PFSK-1 (cell line): ENCODE data around the gene MN1.

Experiments used
- FOXP2 ChIP-seq: optimal IDR thresholded peaks from 2 replicates; pipeline ENCODE3; 2011; ENCODE audit warnings: borderline replicate concordance, control low read depth, inconsistent platforms; ENCODE audit not compliant: insufficient read depth; ENCODE audit errors: extremely low read length, extremely low read depth
- POLR2AphosphoS5 ChIP-seq: IDR thresholded peaks from 2 replicates; pipeline ENCODE4 v1.6.1; 2012; ENCODE audit warnings: low read depth, mild to moderate bottlenecking, control low read depth, low read length, moderate library complexity
- REST ChIP-seq, 2 experiments: IDR thresholded peaks; 2 replicates each; pipeline versions ENCODE4 v1.6.1 to v1.8.0; 2011 to 2012; ENCODE audit warnings: low read depth in 2 of 2, low read length in 2 of 2, control low read depth in 1 of 2, inconsistent platforms in 1 of 2, mild to moderate bottlenecking in 1 of 2, moderate library complexity in 1 of 2; ENCODE audit not compliant: insufficient read depth in 1 of 2
- SIN3A ChIP-seq: IDR thresholded peaks from 2 replicates; pipeline ENCODE4 v1.6.1; 2012; ENCODE audit warnings: mild to moderate bottlenecking, low read length, moderate library complexity, borderline replicate concordance; ENCODE audit not compliant: insufficient read depth
- TAF1 ChIP-seq: IDR thresholded peaks from 2 replicates; pipeline ENCODE4 v1.6.1; 2012; ENCODE audit warnings: low read length, control low read depth, borderline replicate concordance; ENCODE audit not compliant: insufficient read depth

MN1 gene

GRCh38 chr22:27714068-27714467 is 87.5 kb downstream of the MN1 start:
- TF ChIP-seq REST (IDR thresholded peaks at IDR 0.05; ENCODE audit: insufficient read depth in 1 of 2, low read depth in 2 of 2, low read length in 2 of 2): no peak
- TF ChIP-seq TAF1: no peak
- TF ChIP-seq POLR2AphosphoS5: no peak
- no peak for TF ChIP-seq SIN3A
- no peak for TF ChIP-seq FOXP2

GRCh38 chr22:27713461-27713860 is 88.1 kb downstream of the MN1 start:
- no peak for TF ChIP-seq SIN3A
- TF ChIP-seq POLR2AphosphoS5: no peak
- no peak for TF ChIP-seq REST (IDR thresholded peaks at IDR 0.05; ENCODE audit: insufficient read depth in 1 of 2, low read depth in 2 of 2, low read length in 2 of 2)
- TF ChIP-seq FOXP2: no peak
- TF ChIP-seq TAF1: no peak

GRCh38 chr22:27711756-27712155 is 89.8 kb downstream of the MN1 start:
- no peak for TF ChIP-seq REST (IDR thresholded peaks at IDR 0.05; ENCODE audit: insufficient read depth in 1 of 2, low read depth in 2 of 2, low read length in 2 of 2)
- no peak for TF ChIP-seq FOXP2
- no peak for TF ChIP-seq TAF1
- TF ChIP-seq SIN3A: no peak
- no peak for TF ChIP-seq POLR2AphosphoS5

GRCh38 chr22:27711012-27711411 is 90.5 kb downstream of the MN1 start:
- TF ChIP-seq TAF1 (no peak), REST (IDR thresholded peaks at IDR 0.05; ENCODE audit: insufficient read depth in 1 of 2, low read depth in 2 of 2, low read length in 2 of 2) (no peak), SIN3A (no peak), FOXP2 (no peak), POLR2AphosphoS5 (no peak)
